Stimulated activated CD4-positive, alpha-beta T cell treated with anti-CD3 and anti-CD28 coated beads, Interleukin-15, amount 100 ng/mL, for 48 hours (primary cell): ENCODE data around the gene KCNIP3.

ENCODE experiments used
- DNase-seq, 2 donors: peaks; one replicate each; pipeline ENCODE4 v3.0.0-alpha.2; 2020; ENCODE audit warnings: low read depth in 2 of 2

Gene KCNIP3

GRCh38 chr2:95296011-95296410, 1.1 kb upstream of the KCNIP3 start:
- no peak for DNase-seq

- no peak for DNase-seq
Observed at GRCh38 chr2:95297639-95298395, 670 bp downstream of the KCNIP3 start.

GRCh38 chr2:95298486-95299111, 1.5 kb downstream of the KCNIP3 start:
- DNase-seq, result no peak

GRCh38 chr2:95299961-95300360, 2.8 kb downstream of the KCNIP3 start:
- no peak for DNase-seq

- DNase-seq, result no peak
Observed at GRCh38 chr2:95300450-95300849, 3.3 kb downstream of the KCNIP3 start.

- no peak for DNase-seq
Observed at GRCh38 chr2:95301186-95301585, 4.0 kb downstream of the KCNIP3 start.

- no peak for DNase-seq
Observed at GRCh38 chr2:95301876-95302641, 4.9 kb downstream of the KCNIP3 start.

- DNase-seq, result no peak
Observed at GRCh38 chr2:95303191-95303919, 6.2 kb downstream of the KCNIP3 start.

GRCh38 chr2:95305380-95306061, 8.4 kb downstream of the KCNIP3 start:
- no peak for DNase-seq

GRCh38 chr2:95306336-95306895, 9.3 kb downstream of the KCNIP3 start:
- DNase-seq, result no peak

- no peak for DNase-seq
Observed at GRCh38 chr2:95307036-95307435, 9.9 kb downstream of the KCNIP3 start.

GRCh38 chr2:95307878-95308277, 10.7 kb downstream of the KCNIP3 start:
- no peak for DNase-seq

- DNase-seq, result no peak
Observed at GRCh38 chr2:95308426-95308990, 11.4 kb downstream of the KCNIP3 start.

GRCh38 chr2:95309599-95309998, 12.5 kb downstream of the KCNIP3 start:
- DNase-seq, result no peak

- no peak for DNase-seq
Observed at GRCh38 chr2:95310216-95310615, 13.1 kb downstream of the KCNIP3 start.

- DNase-seq, result no peak
Observed at GRCh38 chr2:95310651-95311050, 13.5 kb downstream of the KCNIP3 start.

- no peak for DNase-seq
Observed at GRCh38 chr2:95311815-95312542, 14.8 kb downstream of the KCNIP3 start.

- no peak for DNase-seq
Observed at GRCh38 chr2:95312543-95313201, 15.5 kb downstream of the KCNIP3 start.

- DNase-seq, result no peak
Observed at GRCh38 chr2:95313296-95314131, 16.4 kb downstream of the KCNIP3 start.
